Motor neuron (in vitro differentiated cells): ENCODE data around the gene MATN3. TPM values are rescaled to one million over a fixed set of nuclear protein-coding genes. Genes with fewer than 3 reads are reported as not detected.

ENCODE experiments used
- ATAC-seq, 8 experiments: fragments of 200-7000 bp; cut with Tn5 transposase; replicated peaks in 6 of 8; 2 replicates each; pipeline ENCODE4 v1.8.0; 2021; ENCODE audit warnings: mild to moderate bottlenecking in 8 of 8, moderate library complexity in 8 of 8
- H3K27ac ChIP-seq, 2 donors: fragments of 250-450 bp; sonication (Bioruptor Pico); 2 replicates each; pipeline ENCODE4 v1.9.0; 2021; ENCODE audit warnings: antibody characterized with exemption in 2 of 2, mild to moderate bottlenecking in 2 of 2, moderate library complexity in 1 of 2
- H3K4me1 ChIP-seq, 2 donors: fragments of 250-450 bp; sonication (Bioruptor Pico); replicated peaks in 1 of 2; 2 replicates each; pipeline ENCODE4 v1.6.1; 2021; ENCODE audit warnings: antibody characterized with exemption in 2 of 2, mild to moderate bottlenecking in 2 of 2, moderate library complexity in 1 of 2
- H3K4me3 ChIP-seq, 5 donors: fragments of 250-450 bp; sonication (Bioruptor Pico); 2 replicates each; pipeline ENCODE4 v1.9.0; 2021; ENCODE audit warnings: antibody characterized with exemption in 5 of 5, mild to moderate bottlenecking in 5 of 5, moderate library complexity in 4 of 5
- WGBS, 10 experiments: fragments of 450-650 bp; shearing (Covaris generic); methylation state at CpG; one replicate each; pipeline ENCODE4 v1.0.0; 2022; 5-methylcytosine and 5-hydroxymethylcytosine counted together
- in situ Hi-C, 9 experiments: fragments of 400-800 bp; cut with MboI; loops; one replicate each; pipeline ENCODE4 v1.15.0; 2021; ENCODE audit warnings: low sequenced_read_pairs in 9 of 9, low pct_unique_long_range_greater_than_20kb in 2 of 9; ENCODE audit not compliant: unreplicated experiment in 9 of 9
- total RNA-seq, 8 experiments: library from RNA; unstranded; fragments of 300-600 nt; gene quantifications; 2 replicates each; pipeline versions ENCODE4 v1.2.3 to v1.2.4, GENCODE V29; 2022

Gene MATN3
- total RNA-seq, 8 experiments from 2014 or later: 0.14 to 3.4 (median 0.66) TPM

- in situ Hi-C loops: no loop called here
- no peak overlapping the region for H3K4me3 ChIP-seq
- 50 to 100% (median 91%) methylated on average over 1 to 4 of the region's 5 CpGs; no CpG with 5 or more reads in 2 of the 10 experiments for WGBS, 10 experiments
- H3K27ac ChIP-seq: no peak overlapping the region
- H3K4me1 ChIP-seq: peaks cover 9 to 11% of the 10 kb centered on the region in 2 donors
- ATAC-seq: no peak
These were observed 24.5 kb downstream of the MATN3 start for GRCh38 chr2:19987936-19988335.

- WGBS, 10 experiments: 50 to 100% (median 100%) methylated on average over 1 of the region's 1 CpG; no CpG with 5 or more reads in 3 of the 10 experiments
- H3K27ac ChIP-seq: no peak overlapping the region
- H3K4me1 ChIP-seq: no peaks in the 10 kb centered on the region
- in situ Hi-C loops: no loop called here
- H3K4me3 ChIP-seq: no peak overlapping the region
- no peak for ATAC-seq
These were observed 30.2 kb downstream of the MATN3 start for GRCh38 chr2:19982268-19982667.

- WGBS, 10 experiments: 67 to 100% (median 100%) methylated on average over 1 of the region's 1 CpG; no CpG with 5 or more reads in 2 of the 10 experiments
These were observed 32.5 kb downstream of the MATN3 start for GRCh38 chr2:19979932-19980331.

GRCh38 chr2:19973466-19973865 lies 39.0 kb downstream of the MATN3 start:
- Histone ChIP-seq H3K27ac (no peak overlapping the region), H3K4me3 (no peak overlapping the region), H3K4me1 (no peaks in the 10 kb centered on the region)
- ATAC-seq: peak in 2 of 8 experiments; percentile 33 to 35
- in situ Hi-C loops: no loop called here
- WGBS, 10 experiments: 50 to 100% (median 89%) methylated on average over 1 to 8 of the region's 8 CpGs; no CpG with 5 or more reads in 1 of the 10 experiments

More at GRCh38 chr2:19979932-19980331, 32.5 kb downstream of the MATN3 start:
- in situ Hi-C loops: no loop called here
- Histone ChIP-seq H3K4me3 (no peak overlapping the region), H3K27ac (no peak overlapping the region), H3K4me1 (no peaks in the 10 kb centered on the region)
- ATAC-seq: no peak

GRCh38 chr2:19971691-19972090 lies 40.8 kb downstream of the MATN3 start:
- Histone ChIP-seq H3K4me3 (no peak overlapping the region), H3K4me1 (no peaks in the 10 kb centered on the region), H3K27ac (no peak overlapping the region)
- 79 to 100% (median 94%) methylated on average over 1 to 3 of the region's 3 CpGs; no CpG with 5 or more reads in 3 of the 10 experiments for WGBS, 10 experiments
- in situ Hi-C loops: no loop called here
- ATAC-seq: no peak

GRCh38 chr2:19963386-19963785 lies 49.1 kb downstream of the MATN3 start:
- no peaks in the 10 kb centered on the region for H3K4me1 ChIP-seq
- H3K4me3 ChIP-seq: no peak overlapping the region
- no peak for ATAC-seq
- no peak overlapping the region for H3K27ac ChIP-seq
- WGBS, 10 experiments: 100% methylated on average over 1 of the region's 1 CpG; no CpG with 5 or more reads in 6 of the 10 experiments
- in situ Hi-C loops: no loop called here

- WGBS, 10 experiments: 39 to 85% (median 77%) methylated on average over 4 to 6 of the region's 6 CpGs
- peak; percentile 82 to 98 (median 90) for ATAC-seq
- in situ Hi-C loops: no loop called here
- Histone ChIP-seq H3K4me1 (no peaks in the 10 kb centered on the region), H3K4me3 (no peak overlapping the region), H3K27ac (no peak overlapping the region)
These were observed 56.7 kb downstream of the MATN3 start for GRCh38 chr2:19955544-19956422.

- ATAC-seq: peak in 1 of 8 experiments; percentile 45
- in situ Hi-C loops: no loop called here
- Histone ChIP-seq H3K27ac (no peak overlapping the region), H3K4me1 (peaks cover 7 to 9% of the 10 kb centered on the region in 2 donors), H3K4me3 (no peak overlapping the region)
These were observed 63.4 kb downstream of the MATN3 start for GRCh38 chr2:19949071-19949470.

GRCh38 chr2:19947184-19947940 lies 65.1 kb downstream of the MATN3 start:
- in situ Hi-C loops: no loop called here
- no peak overlapping the region for H3K27ac ChIP-seq
- no peak overlapping the region for H3K4me3 ChIP-seq
- peaks cover 10 to 15% of the 10 kb centered on the region in 2 donors for H3K4me1 ChIP-seq
- 82 to 100% (median 98%) methylated on average over 1 to 4 of the region's 4 CpGs for WGBS, 10 experiments
- no peak for ATAC-seq

GRCh38 chr2:19944205-19944845 lies 68.1 kb downstream of the MATN3 start:
- no peak overlapping the region for H3K4me3 ChIP-seq
- peak in 1 of 8 experiments; percentile 55 for ATAC-seq
- no peak overlapping the region for H3K27ac ChIP-seq
- WGBS, 10 experiments: 21 to 100% (median 43%) methylated on average over 1 to 2 of the region's 2 CpGs; no CpG with 5 or more reads in 1 of the 10 experiments
- in situ Hi-C loops: no loop called here
- H3K4me1 ChIP-seq: peaks cover 10 to 15% of the 10 kb centered on the region in 2 donors

GRCh38 chr2:19943189-19943588 lies 69.3 kb downstream of the MATN3 start:
- 17 to 71% (median 44%) methylated on average over 1 of the region's 1 CpG; no CpG with 5 or more reads in 3 of the 10 experiments for WGBS, 10 experiments
- Histone ChIP-seq H3K4me1 (peaks cover 10 to 15% of the 10 kb centered on the region in 2 donors), H3K27ac (no peak overlapping the region), H3K4me3 (no peak overlapping the region)
- in situ Hi-C loops: no loop called here
- peak in 2 of 8 experiments; percentile 56 to 61 for ATAC-seq

GRCh38 chr2:19942199-19942598 lies 70.3 kb downstream of the MATN3 start:
- Histone ChIP-seq H3K27ac (no peak overlapping the region), H3K4me1 (peaks cover 10 to 15% of the 10 kb centered on the region in 2 donors), H3K4me3 (no peak overlapping the region)
- in situ Hi-C loops: no loop called here
- no peak for ATAC-seq
